ENCODE results near the gene ACER1.
"Not testable (repeated sequence)": the region's sequence is repeated elsewhere in the genome, so short reads cannot be mapped to it uniquely, and the experiment has no call there.

GRCh38 chr19:6360445-6360844, 27.0 kb upstream of the ACER1 start:
- not testable (repeated sequence) for TF ChIP-seq POLR2A, CTCF (IDR thresholded peaks at IDR 0.05)

Measured in esophagus squamous epithelium (tissue), 4 donors.